Adipocyte (in vitro differentiated cells): ENCODE results near the gene E2F8.

Experiments
- DNase-seq: peaks from one replicate; pipeline ENCODE4 v3.0.0-alpha.2; 2015; ENCODE audit warnings: low read depth
- H3K27me3 ChIP-seq: replicated peaks from 2 replicates; pipeline ENCODE4 v1.7.0; 2013; ENCODE audit warnings: mild to moderate bottlenecking, low read length, moderate library complexity; ENCODE audit not compliant: control insufficient read depth, insufficient read depth
- H3K36me3 ChIP-seq: 2 replicates; pipeline ENCODE4 v1.7.0; 2013; ENCODE audit warnings: low read length, mild to moderate bottlenecking, moderate library complexity; ENCODE audit not compliant: control insufficient read depth, insufficient read depth, severe bottlenecking
- H3K4me1 ChIP-seq: 2 replicates; pipeline ENCODE4 v1.7.0; 2013; ENCODE audit warnings: mild to moderate bottlenecking, low read length, moderate library complexity; ENCODE audit not compliant: control insufficient read depth, insufficient read depth
- H3K4me3 ChIP-seq: 2 replicates; pipeline ENCODE4 v1.7.0; 2013; ENCODE audit warnings: mild to moderate bottlenecking, low read length, moderate library complexity
- H3K9ac ChIP-seq: 2 replicates; pipeline ENCODE4 v1.7.0; 2013; ENCODE audit warnings: mild to moderate bottlenecking, low read length, moderate library complexity
- H3K9me3 ChIP-seq: 2 replicates; pipeline ENCODE4 v1.7.0; 2013; ENCODE audit warnings: mild to moderate bottlenecking, low read length, moderate library complexity; ENCODE audit not compliant: control insufficient read depth

The E2F8 gene

DNA sequence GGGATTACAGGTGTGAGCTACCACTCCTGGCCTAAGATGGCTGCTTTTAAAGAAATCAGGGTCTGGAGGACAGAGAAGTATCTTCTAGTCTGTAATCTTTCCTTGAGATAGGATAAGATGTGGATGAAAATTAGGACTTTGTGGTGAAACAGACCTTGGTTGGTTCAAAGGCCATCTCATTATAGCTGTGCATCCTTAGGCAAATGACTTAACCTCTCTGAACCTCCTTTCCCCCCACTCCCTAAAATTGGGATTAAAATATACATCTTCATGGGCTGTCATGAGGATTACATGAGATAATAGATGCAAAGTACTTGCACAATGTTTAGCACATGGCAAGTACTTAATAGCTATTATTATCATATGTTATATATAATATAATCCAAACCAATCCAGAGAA lies 10.8 kb upstream of the E2F8 start:
- no peak for DNase-seq
- Histone ChIP-seq H3K36me3 (no peaks in the 10 kb centered on the region), H3K9me3 (peaks cover 5% of the 10 kb centered on the region), H3K4me1 (no peaks in the 10 kb centered on the region), H3K27me3 (peaks cover 4% of the 10 kb centered on the region), H3K9ac (no peak overlapping the region), H3K4me3 (no peak overlapping the region)

- no peaks in the 10 kb centered on the region for H3K36me3 ChIP-seq
- H3K9me3 ChIP-seq = peaks cover 5% of the 10 kb centered on the region
- H3K9ac ChIP-seq = no peak overlapping the region
- no peak for DNase-seq
- peaks cover 10% of the 10 kb centered on the region for H3K27me3 ChIP-seq
- peaks cover 17% of the 10 kb centered on the region for H3K4me1 ChIP-seq
- no peak overlapping the region for H3K4me3 ChIP-seq
These were observed 6.1 kb upstream of the E2F8 start for GRCh38 chr11:19246816-19247215.

DNA sequence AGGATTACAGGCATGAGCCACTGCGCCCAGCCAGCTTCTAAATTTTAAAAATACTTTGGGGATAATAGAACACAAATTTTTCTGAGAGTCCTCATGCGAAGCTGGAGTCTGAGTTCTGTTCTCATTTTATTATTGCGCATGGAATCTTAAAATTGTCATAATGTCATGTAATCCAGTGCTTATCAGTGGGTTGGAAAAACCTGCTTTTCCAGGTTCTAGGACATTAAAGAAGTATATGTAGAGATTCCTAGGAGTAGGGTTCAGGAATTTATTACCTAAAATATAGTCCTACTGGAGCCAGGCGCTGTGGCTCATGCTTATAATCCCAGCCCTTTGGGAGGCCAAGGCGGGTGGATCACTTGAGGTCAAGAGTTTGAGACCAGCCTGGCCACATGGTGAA lies 4.6 kb upstream of the E2F8 start:
- Histone ChIP-seq H3K9ac (no peak overlapping the region), H3K4me3 (no peak overlapping the region), H3K36me3 (no peaks in the 10 kb centered on the region), H3K27me3 (peaks cover 11% of the 10 kb centered on the region), H3K4me1 (peaks cover 19% of the 10 kb centered on the region), H3K9me3 (peaks cover 5% of the 10 kb centered on the region)
- DNase-seq = no peak

- Histone ChIP-seq H3K9ac (no peak overlapping the region), H3K4me1 (peaks cover 19% of the 10 kb centered on the region), H3K9me3 (peaks cover 1% of the 10 kb centered on the region), H3K36me3 (no peaks in the 10 kb centered on the region), H3K4me3 (no peak overlapping the region), H3K27me3 (peaks cover 11% of the 10 kb centered on the region)
- DNase-seq = no peak
These were observed 3.9 kb upstream of the E2F8 start for GRCh38 chr11:19244621-19245020.

GRCh38 chr11:19244084-19244483 lies 3.3 kb upstream of the E2F8 start:
- H3K4me3 ChIP-seq = no peak overlapping the region
- H3K9me3 ChIP-seq = no peaks in the 10 kb centered on the region
- no peak overlapping the region for H3K9ac ChIP-seq
- peaks cover 19% of the 10 kb centered on the region for H3K4me1 ChIP-seq
- H3K36me3 ChIP-seq = no peaks in the 10 kb centered on the region
- peaks cover 11% of the 10 kb centered on the region for H3K27me3 ChIP-seq
- DNase-seq = no peak

DNA sequence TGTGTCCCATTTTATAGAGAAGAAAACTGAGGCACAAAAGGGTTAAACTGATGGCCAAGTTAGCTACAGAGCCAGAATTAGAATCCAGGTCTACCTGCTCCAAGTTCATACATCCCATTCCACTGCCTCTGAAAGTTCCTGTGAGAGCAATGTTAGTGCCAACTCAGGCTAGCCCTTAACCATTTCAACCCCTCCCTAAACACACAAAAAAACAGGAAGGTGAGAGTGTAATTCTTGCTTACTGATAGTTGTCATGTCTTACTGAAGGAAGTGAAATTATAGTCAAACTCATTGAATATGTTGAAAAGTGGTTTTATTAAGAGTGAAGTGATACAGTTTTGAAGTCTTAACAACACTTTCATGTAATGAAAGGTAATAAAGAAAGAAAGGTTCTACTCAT lies 2.9 kb upstream of the E2F8 start:
- no peak overlapping the region for H3K4me3 ChIP-seq
- no peak for DNase-seq
- H3K9me3 ChIP-seq = no peaks in the 10 kb centered on the region
- peaks cover 19% of the 10 kb centered on the region for H3K4me1 ChIP-seq
- no peak overlapping the region for H3K9ac ChIP-seq
- H3K27me3 ChIP-seq = peaks cover 14% of the 10 kb centered on the region
- H3K36me3 ChIP-seq = no peaks in the 10 kb centered on the region

DNA sequence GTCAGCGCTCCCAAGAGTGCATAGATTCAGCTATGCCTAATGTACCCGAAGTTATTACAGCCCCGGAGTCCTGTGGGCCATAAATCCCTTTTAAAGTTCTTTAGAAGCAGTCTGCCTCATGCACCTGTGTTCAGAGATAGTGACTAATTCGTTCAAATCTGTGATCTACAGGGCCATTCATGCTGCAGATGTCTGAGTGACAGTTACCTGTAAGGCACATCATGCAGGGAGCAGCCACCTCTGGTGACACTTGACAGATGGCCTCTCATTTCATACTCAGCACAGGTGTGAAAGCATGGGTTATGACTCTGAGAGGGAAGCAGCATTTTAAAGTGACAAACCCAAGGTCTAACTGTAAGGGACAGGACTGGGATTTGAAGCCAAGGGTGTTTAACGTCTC lies 2.4 kb upstream of the E2F8 start:
- DNase-seq = no peak
- H3K36me3 ChIP-seq = no peaks in the 10 kb centered on the region
- no peak overlapping the region for H3K4me3 ChIP-seq
- H3K27me3 ChIP-seq = peaks cover 14% of the 10 kb centered on the region
- no peak overlapping the region for H3K9ac ChIP-seq
- H3K9me3 ChIP-seq = no peaks in the 10 kb centered on the region
- peaks cover 19% of the 10 kb centered on the region for H3K4me1 ChIP-seq

DNA sequence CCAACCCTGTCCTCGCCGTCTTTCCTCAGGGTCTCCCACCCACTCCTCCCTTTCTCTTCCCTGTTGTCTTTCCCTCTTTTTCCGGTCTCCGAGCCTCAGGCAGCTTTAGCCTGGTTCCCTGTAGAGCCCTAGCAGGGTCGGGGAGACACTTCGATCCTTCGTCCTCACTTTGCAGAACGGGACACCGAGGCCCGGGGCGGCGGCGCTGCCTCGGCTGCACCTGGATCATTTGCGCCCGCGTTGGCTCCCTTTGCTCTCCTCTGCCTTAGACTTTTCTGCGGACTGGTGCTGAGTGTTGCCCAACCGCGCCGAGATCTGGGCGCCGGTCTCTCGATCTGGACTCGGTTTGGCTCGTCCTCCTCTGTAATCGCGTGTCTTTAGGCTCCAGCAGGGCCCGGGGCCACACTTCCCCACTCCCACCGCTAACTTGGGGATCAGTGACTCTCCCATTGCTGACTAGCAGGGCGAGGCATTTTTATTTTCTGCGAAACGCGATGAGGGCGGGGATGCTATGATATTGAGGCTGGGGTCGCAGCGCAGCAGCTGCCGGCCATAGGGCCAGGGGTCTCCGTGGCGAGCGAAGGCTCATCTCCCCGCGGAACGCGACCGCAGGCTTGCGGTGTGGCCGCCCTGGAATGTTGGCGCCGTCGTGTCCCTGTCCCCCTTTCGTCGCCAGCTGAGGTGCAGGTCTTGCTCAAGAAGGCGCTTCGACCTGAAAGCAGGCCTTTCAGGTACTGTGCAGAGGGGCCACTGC lies 1.6 kb upstream of the E2F8 start:
- Histone ChIP-seq H3K36me3 (no peaks in the 10 kb centered on the region), H3K4me1 (peaks cover 19% of the 10 kb centered on the region), H3K9ac (peak overlapping the region; percentile 48), H3K4me3 (peak overlapping the region; percentile 79), H3K9me3 (no peaks in the 10 kb centered on the region), H3K27me3 (peaks cover 14% of the 10 kb centered on the region)
- DNase-seq = peak; percentile 47

GRCh38 chr11:19241260-19242178 lies 774 bp upstream of the E2F8 start:
- peaks cover 19% of the 10 kb centered on the region for H3K4me1 ChIP-seq
- H3K9ac ChIP-seq = peak overlapping the region; percentile 48
- H3K4me3 ChIP-seq = peak overlapping the region; percentile 79
- H3K27me3 ChIP-seq = peaks cover 14% of the 10 kb centered on the region
- no peaks in the 10 kb centered on the region for H3K36me3 ChIP-seq
- no peaks in the 10 kb centered on the region for H3K9me3 ChIP-seq
- no peak for DNase-seq

GRCh38 chr11:19239039-19239438 lies 1.7 kb downstream of the E2F8 start:
- Histone ChIP-seq H3K4me1 (peaks cover 12% of the 10 kb centered on the region), H3K4me3 (no peak overlapping the region), H3K9ac (no peak overlapping the region), H3K36me3 (no peaks in the 10 kb centered on the region), H3K27me3 (peaks cover 14% of the 10 kb centered on the region), H3K9me3 (no peaks in the 10 kb centered on the region)
- no peak for DNase-seq

DNA sequence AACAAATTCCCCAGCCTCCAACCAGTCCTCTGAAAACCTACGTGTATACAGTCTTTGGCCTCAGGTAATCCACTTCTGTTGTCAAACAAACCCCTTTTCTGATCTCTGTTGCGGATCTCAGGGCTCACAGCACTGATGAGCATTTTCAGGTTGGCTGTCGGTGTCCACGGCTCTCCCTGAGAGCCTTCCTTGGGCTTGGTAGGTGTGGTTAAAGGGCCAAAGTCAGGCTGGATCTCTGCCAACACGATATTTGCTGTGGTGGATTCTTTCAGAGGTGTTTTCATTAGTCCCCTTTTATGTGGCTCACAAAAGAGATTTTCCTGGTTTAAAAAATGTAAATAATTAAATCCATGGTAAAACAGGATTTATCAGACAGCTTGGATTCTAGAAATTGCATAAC lies 2.9 kb downstream of the E2F8 start:
- no peak overlapping the region for H3K4me3 ChIP-seq
- H3K9ac ChIP-seq = no peak overlapping the region
- no peak for DNase-seq
- peaks cover 14% of the 10 kb centered on the region for H3K27me3 ChIP-seq
- H3K9me3 ChIP-seq = no peaks in the 10 kb centered on the region
- H3K4me1 ChIP-seq = peaks cover 12% of the 10 kb centered on the region
- H3K36me3 ChIP-seq = no peaks in the 10 kb centered on the region
